HCT116 (cell line): ENCODE results near the gene CACNA1A. TPM values are rescaled to one million over a fixed set of nuclear protein-coding genes. Genes with fewer than 3 reads are reported as not detected.

Experiments used
- ATAC-seq: fragments of 200-7000 bp; cut with Tn5 transposase; 2 replicates; pipeline ENCODE4 v1.9.1; 2020; ENCODE audit warnings: mild to moderate bottlenecking, moderate library complexity
- BruUV-seq: library from RNA; stranded (reverse); fragments of 400-500 nt; replicated peaks from 2 replicates; lab custom pipeline; 2021; lab: Mats Ljungman, UMichigan
- CTCF ChIA-PET: fragments of 300-600 bp; sonication (Branson Sonifier 250); formaldehyde crosslinking; loops from one replicate; lab custom pipeline; 2021; ENCODE audit warnings: antibody characterized with exemption; lab: Charles Lee
- POLR2A ChIA-PET: fragments of 300-600, 350-600 bp; sonication (Branson Sonifier 250); formaldehyde crosslinking; loops from one replicate; lab custom pipeline; 2021; ENCODE audit warnings: antibody characterized with exemption; lab: Charles Lee
- RAD21 ChIA-PET, 2 experiments: fragments of 300-600 bp; sonication (Branson Sonifier 250); formaldehyde crosslinking; loops; one replicate each; lab custom pipeline; 2023; ENCODE audit warnings: low total read pairs in 2 of 2; ENCODE audit not compliant: uncharacterized antibody in 2 of 2, unreplicated experiment in 2 of 2, low non-redundant PET in 1 of 2; lab: Charles Lee
- DNase-seq: peaks from one replicate; pipeline ENCODE4 v3.0.0-alpha.2; 2010; ENCODE audit warnings: low read depth, low spot score
- H2AFZ ChIP-seq: fragments of 200-600 bp; shearing (Covaris generic), sonication (generic); 2 replicates; pipeline ENCODE4 v1.6.1; 2017; ENCODE audit warnings: low read depth, mixed run types, mixed read lengths, antibody characterized with exemption, low read length; ENCODE audit not compliant: poor library complexity, severe bottlenecking
- H3K27ac ChIP-seq: 2 replicates; pipeline ENCODE4 v1.5.1; 2012; ENCODE audit warnings: low read depth, low read length
- H3K27me3 ChIP-seq: fragments of 200-600 bp; sonication (generic); 2 replicates; pipeline ENCODE4 v1.6.1; 2016; ENCODE audit warnings: mixed run types, low read length, mixed read lengths; ENCODE audit not compliant: insufficient read depth
- H3K36me3 ChIP-seq, 2 experiments: fragments of 200-500 bp in 1 of 2; fragments of 200-600 bp in 1 of 2; sonication (Bioruptor generic) in 1 of 2; sonication (generic) in 1 of 2; 2 replicates each; pipeline versions ENCODE4 v1.5.1 to v1.6.1; 2014 to 2016; ENCODE audit warnings: low read length in 2 of 2, inconsistent platforms in 1 of 2, mixed read lengths in 1 of 2, mixed run types in 1 of 2; ENCODE audit not compliant: insufficient read depth in 2 of 2, control insufficient read depth in 1 of 2
- H3K4me1 ChIP-seq, 2 experiments: fragments of 200-600 bp in 1 of 2; sonication (generic) in 1 of 2; 2 replicates each; pipeline versions ENCODE4 v1.5.1 to v1.6.1; 2012 to 2017; ENCODE audit warnings: low read length in 2 of 2, inconsistent platforms in 1 of 2, mild to moderate bottlenecking in 1 of 2, mixed read lengths in 1 of 2, mixed run types in 1 of 2, moderate library complexity in 1 of 2; ENCODE audit not compliant: insufficient read depth in 2 of 2, control insufficient read depth in 1 of 2
- H3K4me2 ChIP-seq: fragments of 200-600 bp; sonication (generic); 2 replicates; pipeline ENCODE4 v1.6.1; 2017; ENCODE audit warnings: mixed run types, low read length, mixed read lengths
- H3K4me3 ChIP-seq, 2 experiments: fragments of 200-600 bp in 1 of 2; sonication (generic) in 1 of 2; replicated peaks in 1 of 2; 2 replicates each; pipeline ENCODE4 v1.5.1; 2011 to 2016; ENCODE audit warnings: low read length in 2 of 2, control low read depth in 1 of 2, low read depth in 1 of 2, mild to moderate bottlenecking in 1 of 2, mixed read lengths in 1 of 2, mixed run types in 1 of 2
- H3K79me2 ChIP-seq: fragments of 200-600 bp; sonication (generic); 2 replicates; pipeline ENCODE4 v1.6.1; 2017; ENCODE audit warnings: mild to moderate bottlenecking, mixed run types, low read length, moderate library complexity, mixed read lengths; ENCODE audit not compliant: insufficient read depth
- H3K9ac ChIP-seq: fragments of 200-600 bp; sonication (generic); 2 replicates; pipeline ENCODE4 v1.6.1; 2016; ENCODE audit warnings: low read length, mixed read lengths
- H3K9me2 ChIP-seq: fragments of 200-600 bp; sonication (generic), shearing (Covaris generic); 2 replicates; pipeline ENCODE4 v1.6.1; 2017; ENCODE audit warnings: mixed run types, mild to moderate bottlenecking, moderate library complexity; ENCODE audit not compliant: insufficient read depth
- H3K9me3 ChIP-seq, 2 experiments: fragments of 200-500 bp in 1 of 2; fragments of 200-600 bp in 1 of 2; sonication (Bioruptor generic) in 1 of 2; sonication (generic) in 1 of 2; 2 replicates each; pipeline ENCODE4 v1.6.1; 2014 to 2017; ENCODE audit warnings: low read length in 2 of 2, mixed read lengths in 2 of 2, inconsistent platforms in 1 of 2, low read depth in 1 of 2, mild to moderate bottlenecking in 1 of 2, mixed run types in 1 of 2, moderate library complexity in 1 of 2; ENCODE audit not compliant: control insufficient read depth in 1 of 2, insufficient read depth in 1 of 2
- H4K20me1 ChIP-seq: fragments of 200-600 bp; sonication (generic), shearing (Covaris generic); 2 replicates; pipeline ENCODE4 v1.6.1; 2017; ENCODE audit warnings: mixed run types, mild to moderate bottlenecking, moderate library complexity; ENCODE audit not compliant: insufficient read depth
- ATF3 ChIP-seq: IDR thresholded peaks from 2 replicates; pipeline ENCODE4 v1.6.1; 2012
- CEBPB ChIP-seq: IDR thresholded peaks from 2 replicates; pipeline ENCODE4 v1.6.1; 2012; ENCODE audit warnings: low read depth
- EGR1 ChIP-seq: IDR thresholded peaks from 2 replicates; pipeline ENCODE4 v1.6.1; 2012; ENCODE audit warnings: low read depth
- ELF1 ChIP-seq: IDR thresholded peaks from 2 replicates; pipeline ENCODE4 v1.6.1; 2012; ENCODE audit warnings: low read depth, borderline replicate concordance
- EZH2 ChIP-seq: fragments of 200-600 bp; sonication (generic); IDR thresholded peaks from 2 replicates; pipeline ENCODE4 v1.6.1; 2017; ENCODE audit warnings: antibody characterized with exemption, mixed run types
- EZH2phosphoT487 ChIP-seq: fragments of 200-600 bp; IDR thresholded peaks from 2 replicates; pipeline ENCODE4 v1.6.1; 2018; ENCODE audit warnings: antibody characterized with exemption, borderline replicate concordance
- FOSL1 ChIP-seq: IDR thresholded peaks from 2 replicates; pipeline ENCODE4 v1.6.1; 2012; ENCODE audit warnings: low read depth
- MAX ChIP-seq: IDR thresholded peaks from 2 replicates; pipeline ENCODE4 v1.6.1; 2012
- POLR2A ChIP-seq: IDR thresholded peaks from 2 replicates; pipeline ENCODE4 v1.7.0; 2011; ENCODE audit warnings: borderline replicate concordance; ENCODE audit not compliant: insufficient read depth, insufficient read length; ENCODE audit errors: extremely low read depth
- POLR2AphosphoS5 ChIP-seq: IDR thresholded peaks from 2 replicates; pipeline ENCODE4 v1.6.1; 2011; ENCODE audit warnings: mild to moderate bottlenecking, low read depth, low read length, moderate library complexity
- RAD21 ChIP-seq: IDR thresholded peaks from 2 replicates; pipeline ENCODE4 v1.6.1; 2012; ENCODE audit warnings: low read depth, mild to moderate bottlenecking
- REST ChIP-seq: IDR thresholded peaks from 2 replicates; pipeline ENCODE4 v1.6.1; 2012; ENCODE audit warnings: low read depth
- SRF ChIP-seq: IDR thresholded peaks from 2 replicates; pipeline ENCODE4 v1.6.1; 2012; ENCODE audit warnings: low read depth
- TCF7L2 ChIP-seq: IDR thresholded peaks from 2 replicates; pipeline ENCODE4 v1.7.0; 2011; ENCODE audit warnings: borderline replicate concordance, inconsistent platforms; ENCODE audit not compliant: insufficient read depth, insufficient read length; ENCODE audit errors: extremely low read depth
- YY1 ChIP-seq: IDR thresholded peaks from 2 replicates; pipeline ENCODE4 v1.6.1; 2011; ENCODE audit warnings: low read length, low read depth, moderate library complexity, mild to moderate bottlenecking; ENCODE audit not compliant: insufficient replicate concordance; ENCODE audit errors: extremely low read depth
- ZBTB33 ChIP-seq: IDR thresholded peaks from 2 replicates; pipeline ENCODE4 v1.6.1; 2011; ENCODE audit warnings: mild to moderate bottlenecking, low read length, moderate library complexity; ENCODE audit not compliant: insufficient replicate concordance; ENCODE audit errors: extremely low read depth
- ZFX ChIP-seq: fragments of 450-650 bp; IDR thresholded peaks from 2 replicates; pipeline ENCODE4 v1.6.1; 2017
- ZNF274 ChIP-seq: fragments of 200-500 bp; sonication (Bioruptor generic); IDR thresholded peaks from 2 replicates; pipeline ENCODE4 v1.6.1; 2014; ENCODE audit warnings: mild to moderate bottlenecking, low read depth, low read length, inconsistent platforms
- intact Hi-C: fragments of 100-400 bp; cut with micrococcal nuclease; formaldehyde crosslinking; loops from 2 replicates; pipeline ENCODE4 v1.10.0; 2022
- total RNA-seq: library from RNA; stranded (reverse); gene quantifications from one replicate; pipeline ENCODE4 v1.2.1, GENCODE V29; 2021; ENCODE audit not compliant: unreplicated experiment
- TF ChIP-seq, protein P1 (sequence below), 3 experiments: fragments of 200-600 bp in 1 of 3; sonication (generic) in 1 of 3; IDR thresholded peaks in 2 of 3; conservative IDR thresholded peaks in 1 of 3; 2 replicates each; pipeline ENCODE4 v1.5.1; 2012 to 2017; ENCODE audit warnings: low read depth in 2 of 3, low read length in 2 of 3, antibody characterized with exemption in 1 of 3, borderline replicate concordance in 1 of 3, control low read depth in 1 of 3, mild to moderate bottlenecking in 1 of 3, mixed read lengths in 1 of 3, mixed run types in 1 of 3, moderate library complexity in 1 of 3; ENCODE audit not compliant: insufficient read depth in 1 of 3

CACNA1A gene
- total RNA-seq, 1 experiment from 2014 or later: 7.5 TPM

GRCh38 chr19:13181747-13182388 lies 324.4 kb downstream of the CACNA1A start:
- ATAC-seq: no peak
- BruUV-seq: no TSS peak
- H4K20me1 ChIP-seq: no peaks in the 10 kb centered on the region
- ChIA-PET RAD21 (no interaction called here), POLR2A (interaction anchor here (0.7 to 2.0 kb wide), 5 partner anchors 11 to 19 kb away, joined by 3 to 12 read pairs (median 5); no protein-coding TSS in a partner anchor), CTCF (interaction anchor here (0.7 to 1.2 kb wide), 2 partner anchors 12 to 13 kb away, joined by 3 to 4 read pairs; no protein-coding TSS in a partner anchor)
- H3K36me3 ChIP-seq: no peaks in the 10 kb centered on the region
- no peak overlapping the region for H3K9ac ChIP-seq
- no peaks in the 10 kb centered on the region for H3K9me2 ChIP-seq
- no peak overlapping the region for H3K27ac ChIP-seq
- H3K4me1 ChIP-seq: peaks cover 7 to 13% of the 10 kb centered on the region in 2 experiments; a peak in 3 of 4 replicates
- H2AFZ ChIP-seq: no peak overlapping the region
- no peak for DNase-seq
- H3K4me3 ChIP-seq: no peak overlapping the region
- H3K4me2 ChIP-seq: no peak overlapping the region
- no peaks in the 10 kb centered on the region for H3K79me2 ChIP-seq
- TF ChIP-seq TCF7L2 (no peak), MAX (no peak), REST (no peak), EZH2 (no peak), ELF1 (no peak), YY1 (no peak), ZNF274 (no peak), CEBPB (no peak), ZFX (no peak), RAD21 (no peak), EGR1 (no peak), EZH2phosphoT487 (no peak), ATF3 (no peak), FOSL1 (no peak), POLR2AphosphoS5 (no peak), ZBTB33 (no peak), SRF (no peak), POLR2A (no peak)
- TF ChIP-seq, protein P1, sequence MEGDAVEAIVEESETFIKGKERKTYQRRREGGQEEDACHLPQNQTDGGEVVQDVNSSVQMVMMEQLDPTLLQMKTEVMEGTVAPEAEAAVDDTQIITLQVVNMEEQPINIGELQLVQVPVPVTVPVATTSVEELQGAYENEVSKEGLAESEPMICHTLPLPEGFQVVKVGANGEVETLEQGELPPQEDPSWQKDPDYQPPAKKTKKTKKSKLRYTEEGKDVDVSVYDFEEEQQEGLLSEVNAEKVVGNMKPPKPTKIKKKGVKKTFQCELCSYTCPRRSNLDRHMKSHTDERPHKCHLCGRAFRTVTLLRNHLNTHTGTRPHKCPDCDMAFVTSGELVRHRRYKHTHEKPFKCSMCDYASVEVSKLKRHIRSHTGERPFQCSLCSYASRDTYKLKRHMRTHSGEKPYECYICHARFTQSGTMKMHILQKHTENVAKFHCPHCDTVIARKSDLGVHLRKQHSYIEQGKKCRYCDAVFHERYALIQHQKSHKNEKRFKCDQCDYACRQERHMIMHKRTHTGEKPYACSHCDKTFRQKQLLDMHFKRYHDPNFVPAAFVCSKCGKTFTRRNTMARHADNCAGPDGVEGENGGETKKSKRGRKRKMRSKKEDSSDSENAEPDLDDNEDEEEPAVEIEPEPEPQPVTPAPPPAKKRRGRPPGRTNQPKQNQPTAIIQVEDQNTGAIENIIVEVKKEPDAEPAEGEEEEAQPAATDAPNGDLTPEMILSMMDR (IDR thresholded peaks at IDR 0.05 in 2 of 3, conservative IDR thresholded peaks at IDR 0.05 in 1 of 3; ENCODE audit: borderline replicate concordance in 1 of 3, insufficient read depth in 1 of 3, low read depth in 2 of 3, low read length in 2 of 3): no peak
- intact Hi-C loops: no loop called here
- H3K9me3 ChIP-seq: no peaks in the 10 kb centered on the region
- no peaks in the 10 kb centered on the region for H3K27me3 ChIP-seq
